Subcutaneous abdominal adipose tissue (tissue), 5 donors: ENCODE data around the gene ABTB2.

Experiments
- H3K27ac ChIP-seq: one replicate; pipeline ENCODE4 v1.7.0; 2013; ENCODE audit warnings: low read depth, mild to moderate bottlenecking, inconsistent platforms, low read length, moderate library complexity
- H3K27me3 ChIP-seq, 5 donors: one replicate each; pipeline ENCODE4 v1.7.0; 2013; ENCODE audit warnings: low read length in 5 of 5, inconsistent platforms in 1 of 5; ENCODE audit not compliant: control insufficient read depth in 5 of 5, insufficient read depth in 4 of 5
- H3K36me3 ChIP-seq, 5 donors: one replicate each; pipeline ENCODE4 v1.7.0; 2013; ENCODE audit warnings: low read length in 5 of 5; ENCODE audit not compliant: control insufficient read depth in 5 of 5, insufficient read depth in 5 of 5
- H3K4me1 ChIP-seq, 5 donors: one replicate each; pipeline ENCODE4 v1.7.0; 2013; ENCODE audit warnings: low read length in 5 of 5, mild to moderate bottlenecking in 3 of 5, moderate library complexity in 1 of 5; ENCODE audit not compliant: control insufficient read depth in 5 of 5, insufficient read depth in 5 of 5
- H3K4me3 ChIP-seq, 5 donors: one replicate each; pipeline ENCODE4 v1.7.0; 2013; ENCODE audit warnings: low read length in 5 of 5, low read depth in 1 of 5
- H3K9ac ChIP-seq, 5 donors: one replicate each; pipeline ENCODE4 v1.7.0; 2013; ENCODE audit warnings: low read length in 5 of 5, mild to moderate bottlenecking in 4 of 5, moderate library complexity in 3 of 5
- H3K9me3 ChIP-seq, 5 donors: one replicate each; pipeline ENCODE4 v1.7.0; 2013; ENCODE audit warnings: low read length in 5 of 5; ENCODE audit not compliant: control insufficient read depth in 5 of 5
- donor health status: healthy.
- donor health status: healthy.
- donor health status: healthy.
- donor health status: healthy.
- donor health status: healthy.

Gene ABTB2

GRCh38 chr11:34215806-34216453 is 141.9 kb downstream of the ABTB2 start:
- Histone ChIP-seq H3K4me1 (peaks cover 0 to 20% (median 15%) of the 10 kb centered on the region in 5 donors), H3K36me3 (no peaks in the 10 kb centered on the region), H3K27ac (no peak overlapping the region), H3K9ac (no peak overlapping the region), H3K4me3 (no peak overlapping the region), H3K27me3 (no peaks in the 10 kb centered on the region), H3K9me3 (no peaks in the 10 kb centered on the region)

GRCh38 chr11:34214961-34215805 is 142.6 kb downstream of the ABTB2 start:
- Histone ChIP-seq H3K4me1 (peaks cover 0 to 17% (median 13%) of the 10 kb centered on the region in 5 donors), H3K36me3 (no peaks in the 10 kb centered on the region), H3K9ac (no peak overlapping the region), H3K27me3 (no peaks in the 10 kb centered on the region), H3K27ac (no peak overlapping the region), H3K9me3 (no peaks in the 10 kb centered on the region), H3K4me3 (no peak overlapping the region)

- Histone ChIP-seq H3K27ac (no peak overlapping the region), H3K36me3 (no peaks in the 10 kb centered on the region)
Observed at GRCh38 chr11:34213366-34213765, 144.4 kb downstream of the ABTB2 start.

DNA sequence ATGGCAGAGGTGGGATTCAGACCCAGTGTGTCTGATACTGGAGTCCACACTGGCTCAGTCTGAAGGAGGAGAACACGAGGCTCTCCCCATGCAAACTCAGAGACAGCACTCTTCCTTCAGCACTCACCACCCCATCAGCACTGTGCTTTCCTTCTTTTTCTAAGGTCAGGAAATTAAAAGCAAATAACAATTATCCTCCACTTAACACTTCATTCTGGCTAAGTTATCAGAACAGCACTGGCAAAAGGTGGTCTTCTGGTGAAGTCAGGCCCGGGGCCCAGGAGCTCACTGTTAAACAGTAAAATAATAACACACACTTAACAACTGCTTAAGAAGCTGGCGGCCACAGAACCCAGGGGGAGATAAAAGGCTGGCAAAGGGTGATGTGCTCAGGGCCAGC is 145.2 kb downstream of the ABTB2 start:
- no peaks in the 10 kb centered on the region for H3K9me3 ChIP-seq
- no peaks in the 10 kb centered on the region for H3K36me3 ChIP-seq
- H3K27ac ChIP-seq, result no peak overlapping the region
- H3K27me3 ChIP-seq, result no peaks in the 10 kb centered on the region
- H3K4me1 ChIP-seq, result peaks cover 0 to 9% (median 5%) of the 10 kb centered on the region in 5 donors
- no peak overlapping the region for H3K4me3 ChIP-seq
- no peak overlapping the region for H3K9ac ChIP-seq

More at GRCh38 chr11:34213366-34213765, 144.4 kb downstream of the ABTB2 start:
- H3K4me3 ChIP-seq, result no peak overlapping the region
- H3K4me1 ChIP-seq, result peaks cover 0 to 9% (median 5%) of the 10 kb centered on the region in 5 donors
- no peaks in the 10 kb centered on the region for H3K27me3 ChIP-seq
- H3K9ac ChIP-seq, result no peak overlapping the region
- no peaks in the 10 kb centered on the region for H3K9me3 ChIP-seq

DNA sequence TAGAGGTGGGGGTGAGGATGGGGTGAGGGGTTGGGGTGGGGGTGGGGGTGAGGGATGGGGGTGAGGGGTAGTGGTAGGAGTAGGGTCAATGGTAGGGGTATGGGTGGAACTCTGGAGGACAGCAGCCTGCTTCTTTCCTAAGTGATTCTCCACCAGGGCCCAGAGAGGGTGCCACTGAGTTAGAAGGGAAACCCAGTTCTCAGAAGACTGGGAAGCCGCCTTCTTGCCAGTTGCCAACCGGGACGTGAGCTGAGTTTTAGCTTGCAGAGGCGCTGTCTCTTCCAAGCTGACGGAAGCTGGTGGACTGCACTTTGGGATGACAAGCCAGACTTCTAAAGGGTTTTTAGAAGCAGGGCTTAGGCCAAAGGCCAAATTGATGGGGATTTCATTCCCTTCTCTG is 148.0 kb downstream of the ABTB2 start:
- H3K9ac ChIP-seq, result no peak overlapping the region
- no peaks in the 10 kb centered on the region for H3K27me3 ChIP-seq
- no peaks in the 10 kb centered on the region for H3K36me3 ChIP-seq
- H3K4me1 ChIP-seq, result peaks cover 0 to 9% (median 5%) of the 10 kb centered on the region in 5 donors
- H3K9me3 ChIP-seq, result no peaks in the 10 kb centered on the region
- H3K27ac ChIP-seq, result no peak overlapping the region
- H3K4me3 ChIP-seq, result no peak overlapping the region

GRCh38 chr11:34208266-34209135 is 149.3 kb downstream of the ABTB2 start:
- Histone ChIP-seq H3K4me3 (no peak overlapping the region), H3K9ac (no peak overlapping the region), H3K27me3 (no peaks in the 10 kb centered on the region), H3K4me1 (peaks cover 0 to 3% (median 0%) of the 10 kb centered on the region in 5 donors), H3K27ac (no peak overlapping the region), H3K36me3 (no peaks in the 10 kb centered on the region), H3K9me3 (no peaks in the 10 kb centered on the region)

GRCh38 chr11:34207487-34208180 is 150.2 kb downstream of the ABTB2 start:
- Histone ChIP-seq H3K36me3 (no peaks in the 10 kb centered on the region), H3K27ac (no peak overlapping the region), H3K4me3 (no peak overlapping the region), H3K9me3 (no peaks in the 10 kb centered on the region), H3K27me3 (no peaks in the 10 kb centered on the region), H3K9ac (no peak overlapping the region), H3K4me1 (no peaks in the 10 kb centered on the region)

DNA sequence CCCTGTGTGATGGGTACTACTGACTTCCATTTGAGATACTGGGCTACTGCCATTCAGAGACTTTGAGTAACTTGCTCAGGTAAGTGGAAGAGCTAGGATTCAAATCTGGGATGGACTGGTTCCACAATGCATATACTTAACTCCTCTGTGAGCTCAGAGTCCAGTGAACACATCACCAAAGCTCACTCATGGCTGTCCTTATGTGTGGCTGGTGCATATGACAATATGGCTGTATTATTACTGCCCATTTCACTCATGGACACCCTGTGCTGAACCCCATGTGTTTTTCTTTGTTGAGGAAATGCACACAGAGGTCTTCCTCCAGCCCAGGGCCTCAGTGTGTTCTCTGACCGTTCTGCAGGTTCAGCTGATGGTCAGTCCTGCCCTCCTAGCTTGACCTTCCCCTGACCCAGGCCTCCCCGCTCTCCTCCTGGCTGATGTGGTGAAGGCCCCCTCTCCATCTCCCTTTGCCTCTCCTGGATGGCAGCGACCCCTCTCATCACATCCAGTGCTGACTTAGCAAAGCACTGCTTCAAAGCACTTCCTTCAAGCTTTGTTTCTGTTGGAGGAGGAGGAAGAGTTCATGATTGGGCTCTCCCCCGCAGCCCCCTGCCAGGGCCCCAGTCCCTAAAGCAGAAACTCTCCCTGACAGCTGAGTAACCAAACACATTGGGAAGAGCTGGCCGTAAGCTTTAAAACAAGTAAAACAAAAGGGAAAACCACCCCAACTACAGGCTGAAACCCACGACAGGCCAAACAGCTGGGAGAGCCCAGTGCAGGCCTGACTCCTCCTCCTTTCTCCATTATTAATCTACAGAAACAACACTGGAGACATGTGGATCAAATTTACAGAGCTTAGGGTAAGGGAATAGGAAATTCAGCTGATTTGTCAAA is 151.2 kb downstream of the ABTB2 start:
- Histone ChIP-seq H3K4me3 (no peak overlapping the region), H3K27me3 (no peaks in the 10 kb centered on the region), H3K9ac (no peak overlapping the region), H3K36me3 (no peaks in the 10 kb centered on the region), H3K9me3 (no peaks in the 10 kb centered on the region), H3K4me1 (no peaks in the 10 kb centered on the region), H3K27ac (no peak overlapping the region)
